OCI-LY1 (cell line): ENCODE data around the gene KRTAP5-3.

Experiments
- H2AFZ ChIP-seq: fragments of 200-600 bp; sonication (generic), shearing (Covaris generic); 2 replicates; pipeline ENCODE4 v1.6.0; 2014; ENCODE audit warnings: antibody characterized with exemption, mild to moderate bottlenecking, low read length
- H3F3A ChIP-seq: fragments of 200-600 bp; sonication (generic), shearing (Covaris generic); 2 replicates; pipeline ENCODE4 v1.6.0; 2014; ENCODE audit warnings: mild to moderate bottlenecking, antibody characterized with exemption, low read length, moderate library complexity; ENCODE audit not compliant: insufficient read depth
- H3K27ac ChIP-seq: fragments of 200-600 bp; sonication (generic); 2 replicates; pipeline ENCODE4 v1.5.1; 2014; ENCODE audit warnings: low read length, mixed run types, mild to moderate bottlenecking, low read depth; ENCODE audit not compliant: poor library complexity, severe bottlenecking
- H3K27me3 ChIP-seq: fragments of 200-600 bp; sonication (generic); 2 replicates; pipeline ENCODE4 v1.6.0; 2014; ENCODE audit warnings: antibody characterized with exemption, mild to moderate bottlenecking, low read length, moderate library complexity; ENCODE audit not compliant: insufficient read depth
- H3K36me3 ChIP-seq: fragments of 200-600 bp; sonication (generic); 2 replicates; pipeline ENCODE4 v1.6.1; 2014; ENCODE audit warnings: mild to moderate bottlenecking, antibody characterized with exemption, low read length, moderate library complexity, mixed read lengths; ENCODE audit not compliant: insufficient read depth
- H3K4me1 ChIP-seq: fragments of 200-600 bp; sonication (generic); 2 replicates; pipeline ENCODE4 v1.5.1; 2014; ENCODE audit warnings: mild to moderate bottlenecking, low read length, moderate library complexity; ENCODE audit not compliant: insufficient read depth, severe bottlenecking
- H3K4me2 ChIP-seq: fragments of 200-600 bp; sonication (generic), shearing (Covaris generic); 2 replicates; pipeline ENCODE4 v1.6.1; 2014; ENCODE audit warnings: low read length
- H3K4me3 ChIP-seq: fragments of 200-600 bp; sonication (generic); 2 replicates; pipeline ENCODE4 v1.5.1; 2014; ENCODE audit warnings: low read length, low read depth, mild to moderate bottlenecking, mixed read lengths; ENCODE audit not compliant: poor library complexity, severe bottlenecking
- H3K79me2 ChIP-seq: fragments of 200-600 bp; shearing (Covaris generic); 2 replicates; pipeline ENCODE4 v1.6.1; 2016; ENCODE audit warnings: mixed run types, low read length, mixed read lengths; ENCODE audit not compliant: insufficient read depth
- H3K9ac ChIP-seq: fragments of 200-600 bp; sonication (generic), shearing (Covaris generic); 2 replicates; pipeline ENCODE4 v1.6.1; 2014; ENCODE audit warnings: mild to moderate bottlenecking, low read length, mixed read lengths
- H3K9me2 ChIP-seq: fragments of 200-600 bp; sonication (generic), shearing (Covaris generic); 2 replicates; pipeline ENCODE4 v1.6.1; 2014; ENCODE audit warnings: low read depth, mild to moderate bottlenecking, low read length, mixed read lengths
- H3K9me3 ChIP-seq: fragments of 200-600 bp; shearing (Covaris generic); 2 replicates; pipeline ENCODE4 v1.6.1; 2014; ENCODE audit warnings: low read length, mixed read lengths
- H4K20me1 ChIP-seq: fragments of 200-600 bp; sonication (generic), shearing (Covaris generic); 2 replicates; pipeline ENCODE4 v1.6.0; 2016; ENCODE audit warnings: mild to moderate bottlenecking, low read length; ENCODE audit not compliant: insufficient read depth
- CTCF ChIP-seq: fragments of 200-600 bp; sonication (generic), shearing (Covaris generic); IDR thresholded peaks from 2 replicates; pipeline ENCODE4 v1.5.1; 2017; ENCODE audit warnings: mild to moderate bottlenecking, antibody characterized with exemption, low read length, moderate library complexity, mixed read lengths
- EZH2 ChIP-seq: fragments of 200-600 bp; sonication (generic), shearing (Covaris generic); IDR thresholded peaks from 2 replicates; pipeline ENCODE4 v1.8.0; 2017; ENCODE audit warnings: borderline replicate concordance, mixed run types, mild to moderate bottlenecking, antibody characterized with exemption, low read length, moderate library complexity, mixed read lengths

KRTAP5-3 gene

GRCh38 chr11:1637628-1638027, 29.4 kb upstream of the KRTAP5-3 start:
- no peaks in the 10 kb centered on the region for H3F3A ChIP-seq

GRCh38 chr11:1636291-1636950, 28.2 kb upstream of the KRTAP5-3 start:
- H3F3A ChIP-seq: no peaks in the 10 kb centered on the region
- no peak overlapping the region for H2AFZ ChIP-seq

More at GRCh38 chr11:1637628-1638027, 29.4 kb upstream of the KRTAP5-3 start:
- H3K27ac ChIP-seq: no peak overlapping the region
- no peak overlapping the region for H2AFZ ChIP-seq
- H3K4me1 ChIP-seq: no peaks in the 10 kb centered on the region
- TF ChIP-seq EZH2 (no peak), CTCF (no peak)
- no peaks in the 10 kb centered on the region for H3K9me2 ChIP-seq
- no peaks in the 10 kb centered on the region for H4K20me1 ChIP-seq
- H3K9ac ChIP-seq: no peak overlapping the region
- H3K36me3 ChIP-seq: no peaks in the 10 kb centered on the region
- H3K4me2 ChIP-seq: no peak overlapping the region
- H3K4me3 ChIP-seq: no peak overlapping the region
- H3K27me3 ChIP-seq: no peaks in the 10 kb centered on the region; the same call in 1 of the 2 replicates
- H3K79me2 ChIP-seq: no peaks in the 10 kb centered on the region
- no peaks in the 10 kb centered on the region for H3K9me3 ChIP-seq

GRCh38 chr11:1633864-1634263, 25.6 kb upstream of the KRTAP5-3 start:
- no peaks in the 10 kb centered on the region for H4K20me1 ChIP-seq
- no peaks in the 10 kb centered on the region for H3K9me2 ChIP-seq
- H3K27ac ChIP-seq: no peak overlapping the region

More at GRCh38 chr11:1636291-1636950, 28.2 kb upstream of the KRTAP5-3 start:
- Histone ChIP-seq H3K4me1 (no peaks in the 10 kb centered on the region), H4K20me1 (no peaks in the 10 kb centered on the region), H3K9ac (no peak overlapping the region), H3K79me2 (no peaks in the 10 kb centered on the region), H3K27ac (no peak overlapping the region), H3K4me3 (no peak overlapping the region), H3K9me3 (no peaks in the 10 kb centered on the region), H3K36me3 (no peaks in the 10 kb centered on the region), H3K27me3 (no peaks in the 10 kb centered on the region; the same call in 1 of the 2 replicates), H3K9me2 (no peaks in the 10 kb centered on the region), H3K4me2 (no peak overlapping the region)
- TF ChIP-seq EZH2: no peak

More at GRCh38 chr11:1633864-1634263, 25.6 kb upstream of the KRTAP5-3 start:
- no peak overlapping the region for H3K9ac ChIP-seq
- H3K4me2 ChIP-seq: no peak overlapping the region
- H3K36me3 ChIP-seq: no peaks in the 10 kb centered on the region
- H3K4me1 ChIP-seq: no peaks in the 10 kb centered on the region
- H2AFZ ChIP-seq: no peak overlapping the region
- no peaks in the 10 kb centered on the region for H3K79me2 ChIP-seq
- H3F3A ChIP-seq: no peaks in the 10 kb centered on the region
- TF ChIP-seq CTCF (no peak), EZH2 (no peak)
- no peak overlapping the region for H3K4me3 ChIP-seq
- peaks cover 3% of the 10 kb centered on the region; the same call in 1 of the 2 replicates for H3K27me3 ChIP-seq
- H3K9me3 ChIP-seq: no peaks in the 10 kb centered on the region
